H1 (cell line): ENCODE measurements around the gene COQ8A.

Experiments used
- CEBPB ChIP-seq: IDR thresholded peaks from 2 replicates; pipeline ENCODE4 v1.6.1; 2012; ENCODE audit warnings: low read depth, low read length
- HDAC6 ChIP-seq: IDR thresholded peaks from one replicate; pipeline ENCODE4 v1.7.1; 2012; ENCODE audit warnings: low read depth, mild to moderate bottlenecking, inconsistent platforms, low read length, moderate library complexity
- JUND ChIP-seq: IDR thresholded peaks from 2 replicates; pipeline ENCODE4 v1.6.1; 2011; ENCODE audit warnings: mild to moderate bottlenecking, improper control_type of control experiment, low read length
- POLR2A ChIP-seq, 2 experiments: IDR thresholded peaks; 1 replicate in 1 of 2; 2 replicates in 1 of 2; pipeline ENCODE4 v1.6.1; 2011; ENCODE audit warnings: low read depth in 2 of 2, low read length in 2 of 2, mild to moderate bottlenecking in 2 of 2; ENCODE audit errors: control extremely low read depth in 1 of 2
- POLR2AphosphoS5 ChIP-seq: IDR thresholded peaks from 2 replicates; pipeline ENCODE4 v1.6.1; 2011; ENCODE audit warnings: low read depth, low read length
- TF ChIP-seq, protein P1 (sequence below), 3 experiments: IDR thresholded peaks; 1 replicate in 2 of 3; 2 replicates in 1 of 3; pipeline versions ENCODE4 v1.5.1 to v1.6.1; 2011; ENCODE audit warnings: low read length in 3 of 3, mild to moderate bottlenecking in 3 of 3, inconsistent platforms in 2 of 3, low read depth in 1 of 3, moderate library complexity in 1 of 3; ENCODE audit not compliant: insufficient read depth in 1 of 3; ENCODE audit errors: control extremely low read depth in 1 of 3
- TF ChIP-seq, protein P2 (sequence below): IDR thresholded peaks from 2 replicates; pipeline ENCODE4 v1.6.1; 2012; ENCODE audit warnings: inconsistent platforms

DNA sequence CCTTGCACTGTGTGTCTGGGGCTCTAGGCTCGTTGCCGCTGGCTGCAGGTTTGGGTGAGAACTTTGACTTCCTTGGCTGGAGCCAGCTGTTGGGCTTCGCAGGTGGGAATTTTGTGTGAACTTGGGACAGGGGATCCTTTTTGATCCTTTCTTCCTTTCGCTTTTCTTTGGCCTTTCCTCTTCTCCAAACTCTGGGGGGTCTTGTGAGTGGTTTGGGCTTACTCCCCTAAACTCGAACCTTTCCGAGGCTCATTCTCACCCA, 643 bp downstream of the COQ8A start:
- TF ChIP-seq, protein P1, sequence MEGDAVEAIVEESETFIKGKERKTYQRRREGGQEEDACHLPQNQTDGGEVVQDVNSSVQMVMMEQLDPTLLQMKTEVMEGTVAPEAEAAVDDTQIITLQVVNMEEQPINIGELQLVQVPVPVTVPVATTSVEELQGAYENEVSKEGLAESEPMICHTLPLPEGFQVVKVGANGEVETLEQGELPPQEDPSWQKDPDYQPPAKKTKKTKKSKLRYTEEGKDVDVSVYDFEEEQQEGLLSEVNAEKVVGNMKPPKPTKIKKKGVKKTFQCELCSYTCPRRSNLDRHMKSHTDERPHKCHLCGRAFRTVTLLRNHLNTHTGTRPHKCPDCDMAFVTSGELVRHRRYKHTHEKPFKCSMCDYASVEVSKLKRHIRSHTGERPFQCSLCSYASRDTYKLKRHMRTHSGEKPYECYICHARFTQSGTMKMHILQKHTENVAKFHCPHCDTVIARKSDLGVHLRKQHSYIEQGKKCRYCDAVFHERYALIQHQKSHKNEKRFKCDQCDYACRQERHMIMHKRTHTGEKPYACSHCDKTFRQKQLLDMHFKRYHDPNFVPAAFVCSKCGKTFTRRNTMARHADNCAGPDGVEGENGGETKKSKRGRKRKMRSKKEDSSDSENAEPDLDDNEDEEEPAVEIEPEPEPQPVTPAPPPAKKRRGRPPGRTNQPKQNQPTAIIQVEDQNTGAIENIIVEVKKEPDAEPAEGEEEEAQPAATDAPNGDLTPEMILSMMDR (IDR thresholded peaks at IDR 0.05; ENCODE audit: control extremely low read depth in 1 of 3, insufficient read depth in 1 of 3, low read depth in 1 of 3, low read length in 3 of 3), result no peak
- TF ChIP-seq POLR2AphosphoS5 (no peak), CEBPB (no peak), JUND (no peak), HDAC6 (no peak), POLR2A (IDR thresholded peaks at IDR 0.05; ENCODE audit: control extremely low read depth in 1 of 2, low read depth in 2 of 2, low read length in 2 of 2) (no peak)
- TF ChIP-seq, protein P2, sequence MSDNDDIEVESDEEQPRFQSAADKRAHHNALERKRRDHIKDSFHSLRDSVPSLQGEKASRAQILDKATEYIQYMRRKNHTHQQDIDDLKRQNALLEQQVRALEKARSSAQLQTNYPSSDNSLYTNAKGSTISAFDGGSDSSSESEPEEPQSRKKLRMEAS, result no peak
